Endodermal cell (in vitro differentiated cells): ENCODE data around the gene STARD4. TPM values are rescaled to one million over a fixed set of nuclear protein-coding genes. Genes with fewer than 3 reads are reported as not detected.

Experiments used
- DNase-seq: peaks from one replicate; pipeline ENCODE4 v3.0.0-alpha.2; 2017
- H3K27ac ChIP-seq: 2 replicates; pipeline ENCODE4 v1.5.1; 2013; ENCODE audit warnings: mild to moderate bottlenecking, low read depth, low read length, moderate library complexity
- H3K27me3 ChIP-seq: 2 replicates; pipeline ENCODE4 v1.6.1; 2013; ENCODE audit warnings: mild to moderate bottlenecking, low read length, moderate library complexity; ENCODE audit not compliant: insufficient read depth, control insufficient read depth, poor library complexity, severe bottlenecking
- H3K36me3 ChIP-seq: 2 replicates; pipeline ENCODE4 v1.7.0; 2013; ENCODE audit warnings: mild to moderate bottlenecking, low read length, moderate library complexity; ENCODE audit not compliant: control insufficient read depth, insufficient read depth
- H3K4me1 ChIP-seq: one replicate; pipeline ENCODE4 v1.7.0; 2013; ENCODE audit warnings: low read length; ENCODE audit not compliant: control insufficient read depth, insufficient read depth
- H3K4me3 ChIP-seq: 2 replicates; pipeline ENCODE4 v1.5.1; 2013; ENCODE audit warnings: mild to moderate bottlenecking, low read length, moderate library complexity
- H3K9ac ChIP-seq: 2 replicates; pipeline ENCODE4 v1.6.1; 2013; ENCODE audit warnings: mild to moderate bottlenecking, low read length, moderate library complexity; ENCODE audit not compliant: poor library complexity, severe bottlenecking; ENCODE audit errors: extremely low read depth
- H3K9me3 ChIP-seq: 2 replicates; pipeline ENCODE4 v1.6.1; 2013; ENCODE audit warnings: mild to moderate bottlenecking, low read length, moderate library complexity; ENCODE audit not compliant: control insufficient read depth
- H3K27ac Mint-ChIP-seq: 2 replicates; pipeline ENCODE4 v1.8.0; 2020; ENCODE audit warnings: mixed read lengths
- H3K27me3 Mint-ChIP-seq: 2 replicates; pipeline ENCODE4 v1.8.0; 2021; ENCODE audit warnings: mild to moderate bottlenecking, mixed read lengths; ENCODE audit not compliant: insufficient read depth
- H3K36me3 Mint-ChIP-seq: 2 replicates; pipeline ENCODE4 v1.8.0; 2020; ENCODE audit warnings: low read depth, mixed read lengths
- H3K4me1 Mint-ChIP-seq: 2 replicates; pipeline ENCODE4 v1.8.0; 2020; ENCODE audit warnings: mixed read lengths
- H3K4me3 Mint-ChIP-seq: 2 replicates; pipeline ENCODE4 v1.8.0; 2020; ENCODE audit warnings: mild to moderate bottlenecking, moderate library complexity, mixed read lengths
- H3K9me3 Mint-ChIP-seq: 2 replicates; pipeline ENCODE4 v1.8.0; 2020; ENCODE audit warnings: mild to moderate bottlenecking, mixed read lengths
- CTCF ChIP-seq: fragments of 200-600 bp; sonication (generic); conservative IDR thresholded peaks from 2 replicates; pipeline ENCODE4 v1.5.0; 2021; ENCODE audit warnings: antibody characterized with exemption, mild to moderate bottlenecking
- WGBS, 2 experiments: methylation state at CpG; one replicate each; pipeline versions ENCODE4 v1.1.5 to v1.1.7; 2013; ENCODE audit warnings: missing lambda C conversion rate in 2 of 2, mixed read lengths in 1 of 2; ENCODE audit not compliant: insufficient coverage in 1 of 2, insufficient read length in 1 of 2; 5-methylcytosine and 5-hydroxymethylcytosine counted together
- total RNA-seq, 2 donors: library from RNA; stranded (reverse); fragmentation: NEBNext Ultra II Directional in 1 of 2; extraction: Animal tissue kit (Norgen Biotek cat#: 25700) in 1 of 2; gene quantifications; 2 replicates in 1 of 2; 3 replicates in 1 of 2; pipeline ENCODE4 v1.2.1, GENCODE V29; 2021

STARD4 gene
- total RNA-seq, 2 donors from 2014 or later: 29.5 to 40.7 TPM

GRCh38 chr5:111454776-111455175 lies 57.6 kb downstream of the STARD4 start:
- no peak overlapping the region for H3K4me3 Mint-ChIP-seq
- no peak overlapping the region for H3K27ac ChIP-seq
- no peak overlapping the region for H3K27ac Mint-ChIP-seq
- H3K36me3 ChIP-seq: no peaks in the 10 kb centered on the region
- no peak overlapping the region for H3K4me3 ChIP-seq
- no peaks in the 10 kb centered on the region for H3K36me3 Mint-ChIP-seq
- no peaks in the 10 kb centered on the region for H3K4me1 ChIP-seq
- TF ChIP-seq CTCF: no peak
- H3K9me3 ChIP-seq: no peaks in the 10 kb centered on the region
- H3K9ac ChIP-seq: no peak overlapping the region
- no peaks in the 10 kb centered on the region for H3K9me3 Mint-ChIP-seq
- no peak for DNase-seq
- no CpG with 5 or more reads among the region's 2 CpGs for WGBS, 2 experiments
- H3K27me3 ChIP-seq: no peaks in the 10 kb centered on the region
- H3K4me1 Mint-ChIP-seq: no peaks in the 10 kb centered on the region
- no peaks in the 10 kb centered on the region for H3K27me3 Mint-ChIP-seq

GRCh38 chr5:111454198-111454622 lies 58.1 kb downstream of the STARD4 start:
- Mint-ChIP-seq H3K27me3 (no peaks in the 10 kb centered on the region), H3K27ac (no peak overlapping the region), H3K9me3 (no peaks in the 10 kb centered on the region), H3K4me3 (no peak overlapping the region), H3K36me3 (no peaks in the 10 kb centered on the region), H3K4me1 (no peaks in the 10 kb centered on the region)
- Histone ChIP-seq H3K27me3 (no peaks in the 10 kb centered on the region), H3K27ac (no peak overlapping the region), H3K9me3 (no peaks in the 10 kb centered on the region), H3K4me3 (no peak overlapping the region), H3K36me3 (no peaks in the 10 kb centered on the region), H3K4me1 (no peaks in the 10 kb centered on the region), H3K9ac (no peak overlapping the region)
- 93 to 100% methylated on average over 2 to 3 of the region's 3 CpGs for WGBS, 2 experiments
- no peak for TF ChIP-seq CTCF
- no peak for DNase-seq

GRCh38 chr5:111453747-111454146 lies 58.6 kb downstream of the STARD4 start:
- no peaks in the 10 kb centered on the region for H3K36me3 Mint-ChIP-seq
- no peaks in the 10 kb centered on the region for H3K4me1 Mint-ChIP-seq
- WGBS, 2 experiments: 86% methylated on average over 2 of the region's 2 CpGs; no CpG with 5 or more reads in 1 of the 2 experiments
- H3K4me1 ChIP-seq: no peaks in the 10 kb centered on the region
- TF ChIP-seq CTCF: no peak
- H3K9me3 ChIP-seq: no peaks in the 10 kb centered on the region
- H3K4me3 Mint-ChIP-seq: no peak overlapping the region
- no peak overlapping the region for H3K27ac Mint-ChIP-seq
- no peaks in the 10 kb centered on the region for H3K27me3 Mint-ChIP-seq
- no peak overlapping the region for H3K27ac ChIP-seq
- no peaks in the 10 kb centered on the region for H3K9me3 Mint-ChIP-seq
- H3K27me3 ChIP-seq: no peaks in the 10 kb centered on the region
- no peak overlapping the region for H3K4me3 ChIP-seq
- DNase-seq: no peak
- no peak overlapping the region for H3K9ac ChIP-seq
- no peaks in the 10 kb centered on the region for H3K36me3 ChIP-seq
